ENCODE data around the gene CLEC10A.

DNA sequence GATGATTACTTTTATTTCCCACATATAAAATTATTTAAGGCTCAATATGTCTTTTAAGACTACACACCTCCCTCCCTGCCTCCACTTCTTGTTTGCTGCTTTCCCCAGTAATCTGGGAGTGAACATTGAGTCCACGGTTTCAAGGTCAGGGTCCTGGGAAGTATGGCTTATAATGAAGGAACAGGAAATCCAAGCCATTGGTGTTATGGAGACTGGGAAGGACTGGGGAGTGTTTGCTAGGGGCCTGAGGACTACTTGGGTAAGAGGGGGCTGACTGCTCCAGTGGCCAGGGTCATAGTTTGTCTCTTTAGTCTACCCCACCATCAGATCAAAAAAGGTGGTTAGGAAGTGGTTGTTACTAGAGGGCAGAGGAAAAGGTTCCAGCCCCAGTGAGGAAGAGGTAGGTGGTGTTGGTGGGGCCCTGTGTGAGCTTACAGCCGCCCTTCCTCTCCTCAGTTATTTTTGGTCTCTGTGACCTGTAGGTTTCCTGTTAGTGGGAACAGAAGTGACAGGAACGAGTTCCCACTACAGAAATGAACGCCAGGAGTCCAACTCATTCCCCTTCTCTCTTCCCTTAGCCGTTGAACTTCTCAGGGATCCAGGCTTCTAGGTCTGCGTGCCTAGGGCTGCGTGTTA lies 45.0 kb downstream of the CLEC10A start:
- TF ChIP-seq MYC (IDR thresholded peaks at IDR 0.05; ENCODE audit: insufficient read depth, insufficient read length, insufficient replicate concordance, low read length, severe bottlenecking) (no peak), POLR2A (IDR thresholded peaks at IDR 0.05; ENCODE audit: low read depth, low read length) (no peak), NFYA (IDR thresholded peaks at IDR 0.05; ENCODE audit: borderline replicate concordance, low read depth, low read length) (no peak), RAD21 (IDR thresholded peaks at IDR 0.05; ENCODE audit: insufficient read depth, low read depth, low read length) (no peak), FOS (IDR thresholded peaks at IDR 0.05; ENCODE audit: borderline replicate concordance, extremely low read depth, insufficient read length) (no peak), PAX8 (IDR thresholded peaks at IDR 0.05) (no peak), KAT2A (conservative IDR thresholded peaks at IDR 0.05; ENCODE audit: control insufficient read depth, low read depth, low read length) (no peak), CTCF (IDR thresholded peaks at IDR 0.05 in 2 of 3, conservative IDR thresholded peaks at IDR 0.05 in 1 of 3; ENCODE audit: control insufficient read depth in 2 of 3, extremely low read depth in 1 of 3, insufficient read depth in 1 of 3, low read depth in 3 of 3, low read length in 3 of 3) (no peak), ZBTB4 (CRISPR knock-in tag; IDR thresholded peaks at IDR 0.05) (no peak), SUZ12 (IDR thresholded peaks at IDR 0.05; ENCODE audit: unreplicated experiment) (no peak), RFX5 (IDR thresholded peaks at IDR 0.05; ENCODE audit: low read depth, low read length) (no peak), SMAD1 (IDR thresholded peaks at IDR 0.05; ENCODE audit: low read depth, partially characterized antibody) (no peak)
